ENCODE measurements around the gene TMEM178B.

DNA sequence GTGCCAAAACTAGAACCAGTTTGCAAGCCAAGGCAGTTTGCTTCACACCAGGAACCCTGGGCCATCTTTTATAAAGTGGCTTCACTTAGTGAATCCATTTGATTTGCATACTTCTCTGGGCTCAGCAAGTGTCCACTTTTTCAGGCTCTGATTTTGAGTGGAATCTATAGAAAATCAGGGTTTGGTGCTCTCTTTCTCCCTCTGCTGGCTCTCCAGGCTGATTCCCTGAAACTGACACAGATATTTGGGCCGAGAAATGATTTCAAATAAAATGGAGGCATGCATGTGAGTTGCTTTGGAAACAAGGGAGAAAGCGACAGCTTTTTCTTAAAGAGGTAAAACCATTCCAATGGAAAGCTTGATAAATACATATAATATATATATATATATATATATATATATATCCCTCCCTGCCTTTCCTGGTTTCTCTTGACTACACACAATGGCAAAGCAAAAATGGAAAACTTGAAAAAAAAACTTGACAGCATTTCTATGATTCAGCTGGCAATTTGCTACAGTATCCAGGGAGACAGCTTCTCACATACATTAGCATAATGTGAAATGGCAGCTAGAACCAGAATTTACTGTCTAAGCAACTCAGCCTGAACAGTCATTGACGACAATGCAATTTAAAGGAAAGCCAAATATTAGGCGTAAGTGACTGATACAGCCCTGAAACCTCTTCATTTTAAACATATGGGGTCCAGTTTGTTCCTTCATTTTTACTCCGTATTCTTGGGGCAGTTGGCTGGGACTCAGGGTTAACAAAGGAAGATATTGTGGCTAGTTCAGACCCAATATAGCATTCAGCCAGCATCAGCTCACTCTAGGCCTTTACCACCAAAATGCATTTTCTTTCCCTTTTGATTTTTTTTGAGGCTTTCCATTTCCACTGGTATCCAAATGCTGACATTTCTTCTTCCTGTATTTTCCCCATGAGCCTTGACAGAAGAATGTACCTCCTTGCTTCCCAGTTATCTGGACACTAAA is 188.5 kb downstream of the TMEM178B start:
- no peak for TF ChIP-seq ZNF670 (CRISPR knock-in tag; IDR thresholded peaks at IDR 0.05; ENCODE audit: borderline replicate concordance)
- no peak for TF ChIP-seq JARID2 (CRISPR knock-in tag; IDR thresholded peaks at IDR 0.05; ENCODE audit: insufficient replicate concordance)
- no peak for TF ChIP-seq SALL2 (CRISPR knock-in tag; IDR thresholded peaks at IDR 0.05)
- TF ChIP-seq, protein P1, sequence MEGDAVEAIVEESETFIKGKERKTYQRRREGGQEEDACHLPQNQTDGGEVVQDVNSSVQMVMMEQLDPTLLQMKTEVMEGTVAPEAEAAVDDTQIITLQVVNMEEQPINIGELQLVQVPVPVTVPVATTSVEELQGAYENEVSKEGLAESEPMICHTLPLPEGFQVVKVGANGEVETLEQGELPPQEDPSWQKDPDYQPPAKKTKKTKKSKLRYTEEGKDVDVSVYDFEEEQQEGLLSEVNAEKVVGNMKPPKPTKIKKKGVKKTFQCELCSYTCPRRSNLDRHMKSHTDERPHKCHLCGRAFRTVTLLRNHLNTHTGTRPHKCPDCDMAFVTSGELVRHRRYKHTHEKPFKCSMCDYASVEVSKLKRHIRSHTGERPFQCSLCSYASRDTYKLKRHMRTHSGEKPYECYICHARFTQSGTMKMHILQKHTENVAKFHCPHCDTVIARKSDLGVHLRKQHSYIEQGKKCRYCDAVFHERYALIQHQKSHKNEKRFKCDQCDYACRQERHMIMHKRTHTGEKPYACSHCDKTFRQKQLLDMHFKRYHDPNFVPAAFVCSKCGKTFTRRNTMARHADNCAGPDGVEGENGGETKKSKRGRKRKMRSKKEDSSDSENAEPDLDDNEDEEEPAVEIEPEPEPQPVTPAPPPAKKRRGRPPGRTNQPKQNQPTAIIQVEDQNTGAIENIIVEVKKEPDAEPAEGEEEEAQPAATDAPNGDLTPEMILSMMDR (CRISPR knock-in tag; IDR thresholded peaks at IDR 0.05) = no peak
- no peak for TF ChIP-seq ATF7 (IDR thresholded peaks at IDR 0.05)
- no peak for TF ChIP-seq ATF7 (CRISPR knock-in tag; IDR thresholded peaks at IDR 0.05)
- TF ChIP-seq BCL3 (CRISPR knock-in tag; IDR thresholded peaks at IDR 0.05) = no peak
- no peak for TF ChIP-seq TP53 (CRISPR knock-in tag; conservative IDR thresholded peaks at IDR 0.05)
- TF ChIP-seq ZNF18 (CRISPR knock-in tag; IDR thresholded peaks at IDR 0.05; ENCODE audit: insufficient replicate concordance) = no peak
- TF ChIP-seq ZFP1 (CRISPR knock-in tag; IDR thresholded peaks at IDR 0.05) = no peak

Measured in HepG2 (cell line).